ENCODE results near the gene EBF4.

The EBF4 gene

DNA sequence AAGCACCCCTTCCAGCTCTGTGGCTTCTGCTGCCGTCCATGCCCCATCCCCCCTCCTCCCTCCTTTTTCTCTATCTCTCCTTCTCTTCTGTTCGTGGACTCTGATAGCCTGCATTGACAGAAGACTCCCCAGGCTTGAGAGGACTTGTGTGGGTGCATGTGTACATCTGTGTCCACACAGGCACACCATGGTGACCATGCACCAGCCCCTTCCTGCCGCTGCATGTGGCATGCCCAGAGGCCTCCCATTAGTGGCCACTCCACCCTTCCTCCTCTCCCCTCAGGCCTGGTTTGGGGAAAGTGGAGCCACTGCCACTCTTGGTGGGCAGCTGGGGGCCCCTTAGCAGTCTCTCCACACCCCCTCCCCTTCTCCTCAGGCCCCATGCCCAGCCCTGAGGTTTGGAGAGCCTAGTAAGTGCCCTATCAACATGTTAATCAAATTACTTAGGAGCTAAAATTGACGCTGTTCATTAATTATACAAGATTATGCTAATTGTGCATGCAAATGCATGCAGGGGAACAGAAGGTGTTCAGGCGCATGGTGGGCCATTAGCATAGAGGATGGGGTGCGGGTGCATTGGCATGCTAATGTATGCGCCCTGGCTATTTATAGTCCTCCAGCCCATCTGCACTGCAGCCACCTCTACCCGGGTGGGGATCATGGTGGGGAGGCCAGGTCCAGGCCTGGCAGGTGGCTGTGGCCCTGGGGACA is 45.9 kb downstream of the EBF4 start:
- ChIA-PET CTCF (no interaction called here), POLR2A (no interaction called here)
- no peak for TF ChIP-seq TARDBP (IDR thresholded peaks at IDR 0.05)
- TF ChIP-seq LEF1 (IDR thresholded peaks at IDR 0.05; ENCODE audit: borderline replicate concordance), result no peak
- TF ChIP-seq ELF4 (IDR thresholded peaks at IDR 0.05), result no peak
- TF ChIP-seq ZNF384 (IDR thresholded peaks at IDR 0.05), result no peak
- no peak for TF ChIP-seq CTBP1 (IDR thresholded peaks at IDR 0.05; ENCODE audit: borderline replicate concordance)
- TF ChIP-seq HDGF (IDR thresholded peaks at IDR 0.05; ENCODE audit: borderline replicate concordance), result no peak
- no peak for TF ChIP-seq NFRKB (IDR thresholded peaks at IDR 0.05)
- TF ChIP-seq SP1 (IDR thresholded peaks at IDR 0.05), result no peak
- no peak for TF ChIP-seq FOXM1 (IDR thresholded peaks at IDR 0.05; ENCODE audit: borderline replicate concordance)
- no peak for TF ChIP-seq BHLHE40 (IDR thresholded peaks at IDR 0.05; ENCODE audit: borderline replicate concordance)
- TF ChIP-seq FOXK2 (IDR thresholded peaks at IDR 0.05), result no peak
- TF ChIP-seq, protein P1, sequence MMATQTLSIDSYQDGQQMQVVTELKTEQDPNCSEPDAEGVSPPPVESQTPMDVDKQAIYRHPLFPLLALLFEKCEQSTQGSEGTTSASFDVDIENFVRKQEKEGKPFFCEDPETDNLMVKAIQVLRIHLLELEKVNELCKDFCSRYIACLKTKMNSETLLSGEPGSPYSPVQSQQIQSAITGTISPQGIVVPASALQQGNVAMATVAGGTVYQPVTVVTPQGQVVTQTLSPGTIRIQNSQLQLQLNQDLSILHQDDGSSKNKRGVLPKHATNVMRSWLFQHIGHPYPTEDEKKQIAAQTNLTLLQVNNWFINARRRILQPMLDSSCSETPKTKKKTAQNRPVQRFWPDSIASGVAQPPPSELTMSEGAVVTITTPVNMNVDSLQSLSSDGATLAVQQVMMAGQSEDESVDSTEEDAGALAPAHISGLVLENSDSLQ (IDR thresholded peaks at IDR 0.05), result no peak
- no peak for TF ChIP-seq FOXA1 (IDR thresholded peaks at IDR 0.05)
- TF ChIP-seq L3MBTL2 (conservative IDR thresholded peaks at IDR 0.05), result no peak
- TF ChIP-seq ARNT (IDR thresholded peaks at IDR 0.05), result no peak
- TF ChIP-seq SUZ12 (IDR thresholded peaks at IDR 0.05), result no peak
- DNase-seq (ENCODE audit: extremely low spot score), result no peak

DNA sequence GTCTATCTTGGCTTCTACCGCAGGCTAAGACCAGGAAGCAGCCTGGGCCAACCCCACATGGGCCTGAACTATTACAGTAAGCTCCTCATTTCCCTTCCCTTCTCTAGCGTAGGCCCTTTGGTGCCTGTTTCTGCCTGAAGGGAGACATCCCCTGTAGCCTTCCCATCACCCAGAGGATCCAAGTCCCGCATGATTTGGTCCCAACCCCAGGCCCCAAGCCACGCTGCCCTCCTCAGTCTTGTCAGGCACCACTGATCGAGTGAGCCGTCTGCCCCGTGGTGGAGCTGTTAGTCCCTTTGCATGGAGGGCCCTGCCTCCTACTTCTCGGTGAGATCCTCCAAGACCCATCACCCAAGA is 46.4 kb downstream of the EBF4 start:
- TF ChIP-seq, protein P1 (IDR thresholded peaks at IDR 0.05), result no peak
- TF ChIP-seq LEF1 (IDR thresholded peaks at IDR 0.05; ENCODE audit: borderline replicate concordance) (no peak), FOXA1 (IDR thresholded peaks at IDR 0.05) (no peak), L3MBTL2 (conservative IDR thresholded peaks at IDR 0.05) (no peak), ARNT (IDR thresholded peaks at IDR 0.05) (no peak), SP1 (IDR thresholded peaks at IDR 0.05) (no peak), ELF4 (IDR thresholded peaks at IDR 0.05) (no peak), FOXM1 (IDR thresholded peaks at IDR 0.05; ENCODE audit: borderline replicate concordance) (no peak), HDGF (IDR thresholded peaks at IDR 0.05; ENCODE audit: borderline replicate concordance) (no peak), ZNF384 (IDR thresholded peaks at IDR 0.05) (no peak), BHLHE40 (IDR thresholded peaks at IDR 0.05; ENCODE audit: borderline replicate concordance) (no peak), FOXK2 (IDR thresholded peaks at IDR 0.05) (no peak), NFRKB (IDR thresholded peaks at IDR 0.05) (no peak)
- POLR2A ChIA-PET, result no interaction called here
- DNase-seq (ENCODE audit: extremely low spot score), result no peak
- CTCF ChIA-PET, result no interaction called here

DNA sequence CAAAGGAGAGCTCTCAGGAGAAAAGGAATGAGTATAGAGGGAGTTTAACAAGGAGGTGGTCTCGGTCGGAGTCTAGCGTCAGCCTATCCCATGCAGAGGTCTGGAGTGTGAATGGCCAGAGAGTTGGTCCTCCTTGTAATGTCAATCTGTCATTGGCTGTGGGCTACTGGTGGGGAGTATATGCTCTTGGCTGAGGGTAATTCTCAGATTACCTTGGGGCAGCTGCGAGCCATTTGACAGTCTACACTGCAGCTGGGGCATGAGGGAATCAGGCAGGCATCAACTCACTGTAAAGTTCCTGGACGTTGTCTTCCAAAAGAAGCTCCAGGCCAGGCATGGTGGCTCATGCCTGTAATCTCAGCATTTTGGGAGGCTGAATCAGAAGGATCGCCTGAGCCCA is 48.1 kb downstream of the EBF4 start:
- DNase-seq (ENCODE audit: extremely low spot score), result no peak
- POLR2A ChIA-PET, result interaction anchor here (1.0 to 1.6 kb wide), 2 partner anchors 9 to 55 kb away, joined by 3 read pairs; no protein-coding TSS in a partner anchor
- CTCF ChIA-PET, result interaction anchor here (0.9 to 1.7 kb wide), 3 partner anchors 9 to 69 kb away, joined by 3 read pairs; no protein-coding TSS in a partner anchor
- TF ChIP-seq FOXM1 (IDR thresholded peaks at IDR 0.05; ENCODE audit: borderline replicate concordance), result no peak
- TF ChIP-seq L3MBTL2 (conservative IDR thresholded peaks at IDR 0.05), result no peak
- no peak for TF ChIP-seq ZNF384 (IDR thresholded peaks at IDR 0.05)
- TF ChIP-seq, protein P1 (IDR thresholded peaks at IDR 0.05), result no peak
- TF ChIP-seq ELF4 (IDR thresholded peaks at IDR 0.05), result no peak
- no peak for TF ChIP-seq NFRKB (IDR thresholded peaks at IDR 0.05)
- no peak for TF ChIP-seq TARDBP (IDR thresholded peaks at IDR 0.05)
- TF ChIP-seq FOXA1 (IDR thresholded peaks at IDR 0.05), result no peak
- TF ChIP-seq FOXK2 (IDR thresholded peaks at IDR 0.05), result no peak
- no peak for TF ChIP-seq HDGF (IDR thresholded peaks at IDR 0.05; ENCODE audit: borderline replicate concordance)
- TF ChIP-seq BHLHE40 (IDR thresholded peaks at IDR 0.05; ENCODE audit: borderline replicate concordance), result no peak

DNA sequence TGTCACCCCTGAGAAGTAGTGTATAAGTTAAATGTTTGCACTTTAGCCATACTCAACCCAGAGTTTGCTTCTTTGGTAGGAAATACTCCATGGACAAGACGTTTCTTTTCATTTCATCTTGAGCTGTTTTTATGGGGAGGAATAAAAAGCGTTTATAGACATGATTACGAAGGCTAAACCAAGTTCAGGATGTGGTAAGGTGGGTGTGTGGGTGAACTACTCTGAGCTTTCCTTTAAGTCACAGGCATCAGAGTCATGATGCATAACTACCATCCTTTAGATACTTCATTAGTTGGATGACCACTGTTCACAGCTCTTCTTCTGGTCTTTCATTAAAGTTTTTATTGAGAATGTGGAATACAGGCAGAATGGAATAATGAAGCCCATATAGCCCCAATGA is 48.9 kb downstream of the EBF4 start:
- no peak for TF ChIP-seq ARNT (IDR thresholded peaks at IDR 0.05)
- no peak for TF ChIP-seq LEF1 (IDR thresholded peaks at IDR 0.05; ENCODE audit: borderline replicate concordance)
- TF ChIP-seq CTBP1 (IDR thresholded peaks at IDR 0.05; ENCODE audit: borderline replicate concordance), result no peak
- TF ChIP-seq SUZ12 (IDR thresholded peaks at IDR 0.05), result no peak
- no peak for TF ChIP-seq ELF4 (IDR thresholded peaks at IDR 0.05)
- TF ChIP-seq ZNF384 (IDR thresholded peaks at IDR 0.05), result no peak
- ChIA-PET CTCF (interaction anchor here (1.3 to 1.7 kb wide), 2 partner anchors 54 to 69 kb away, joined by 3 read pairs; no protein-coding TSS in a partner anchor), POLR2A (interaction anchor here (1.0 to 1.6 kb wide), 2 partner anchors 10 to 56 kb away, joined by 3 read pairs; no protein-coding TSS in a partner anchor)
- DNase-seq (ENCODE audit: extremely low spot score), result no peak

DNA sequence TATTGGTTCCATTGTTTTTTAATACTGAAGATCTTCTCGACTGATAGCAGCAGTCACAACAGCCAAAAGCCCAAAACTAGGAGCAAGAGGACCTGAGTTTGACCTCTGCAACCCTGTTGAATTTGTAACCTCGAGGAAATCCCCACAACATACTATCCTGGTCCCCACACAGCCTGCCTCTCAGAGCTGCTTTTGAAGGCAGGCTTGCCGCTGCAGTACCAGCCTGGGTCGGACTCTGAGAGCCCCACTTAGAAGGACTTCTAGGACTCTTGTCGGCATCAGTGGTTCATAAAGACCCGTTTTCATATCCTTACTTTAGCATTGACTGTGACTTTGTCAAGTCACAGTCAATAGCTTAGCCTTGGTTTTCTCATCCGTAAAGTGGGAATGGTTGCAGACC is 49.3 kb downstream of the EBF4 start:
- no peak for DNase-seq (ENCODE audit: extremely low spot score)
- ChIA-PET POLR2A (interaction anchor here (1.6 kb wide), 1 partner anchor 10 kb away, joined by 3 read pairs; no protein-coding TSS in a partner anchor), CTCF (interaction anchor here (0.9 to 1.7 kb wide), 3 partner anchors 10 to 70 kb away, joined by 3 read pairs; no protein-coding TSS in a partner anchor)
- TF ChIP-seq HDGF (IDR thresholded peaks at IDR 0.05; ENCODE audit: borderline replicate concordance), result no peak

DNA sequence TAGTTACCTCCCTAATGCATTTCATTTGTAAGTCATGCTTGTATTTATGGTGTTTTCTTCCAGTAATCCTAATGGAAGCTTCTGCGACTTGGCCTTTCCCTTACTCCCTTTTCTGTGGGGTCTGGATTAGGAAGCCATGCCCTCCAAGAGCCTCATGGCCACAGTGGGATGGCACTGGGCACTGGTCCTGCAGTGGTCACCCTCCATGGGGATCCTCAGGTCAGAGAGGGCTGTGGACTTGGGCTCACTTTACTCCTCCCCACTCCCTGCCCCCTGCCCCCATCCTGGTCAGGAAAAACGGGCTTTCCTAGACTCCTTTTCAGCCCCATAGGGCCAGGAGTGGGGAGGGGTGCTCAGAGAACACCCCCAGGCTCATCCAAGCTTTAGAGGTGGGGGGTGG is 49.9 kb downstream of the EBF4 start:
- TF ChIP-seq L3MBTL2 (conservative IDR thresholded peaks at IDR 0.05), result no peak
- no peak for TF ChIP-seq HDGF (IDR thresholded peaks at IDR 0.05; ENCODE audit: borderline replicate concordance)
- TF ChIP-seq SP1 (IDR thresholded peaks at IDR 0.05), result no peak
- TF ChIP-seq, protein P1 (IDR thresholded peaks at IDR 0.05), result no peak
- no peak for TF ChIP-seq CTBP1 (IDR thresholded peaks at IDR 0.05; ENCODE audit: borderline replicate concordance)
- TF ChIP-seq FOXM1 (IDR thresholded peaks at IDR 0.05; ENCODE audit: borderline replicate concordance), result no peak
- no peak for TF ChIP-seq ELF4 (IDR thresholded peaks at IDR 0.05)
- no peak for TF ChIP-seq ZNF384 (IDR thresholded peaks at IDR 0.05)
- no peak for TF ChIP-seq BHLHE40 (IDR thresholded peaks at IDR 0.05; ENCODE audit: borderline replicate concordance)
- TF ChIP-seq NFRKB (IDR thresholded peaks at IDR 0.05), result no peak
- no peak for TF ChIP-seq ARNT (IDR thresholded peaks at IDR 0.05)
- no peak for DNase-seq (ENCODE audit: extremely low spot score)
- ChIA-PET POLR2A (no interaction called here), CTCF (interaction anchor here (0.9 kb wide), 1 partner anchor 11 kb away, joined by 3 read pairs; no protein-coding TSS in a partner anchor)

All from HEK293T (cell line).